Right atrium auricular region (tissue), 2 donors: Measurements from ENCODE around the gene PDIA6. TPM values are rescaled to one million over a fixed set of nuclear protein-coding genes. Genes with fewer than 3 reads are reported as not detected.

ENCODE experiments used
- DNase-seq: peaks from one replicate; pipeline ENCODE4 v3.0.0-alpha.2; 2019; ENCODE audit warnings: low spot score
- H3K27ac ChIP-seq, 2 donors: fragments of 200-600 bp; sonication (generic); 1 replicate in 1 of 2; 2 replicates in 1 of 2; pipeline ENCODE4 v1.5.1; 2016 to 2019
- H3K27me3 ChIP-seq, 2 donors: fragments of 200-600 bp; sonication (generic); one replicate each; pipeline versions ENCODE4 v1.5.1 to v1.6.0; 2017 to 2019
- H3K36me3 ChIP-seq: fragments of 200-600 bp; sonication (generic); one replicate; pipeline ENCODE4 v1.5.1; 2016
- H3K4me1 ChIP-seq, 2 donors: fragments of 200-600 bp; sonication (generic); one replicate each; pipeline versions ENCODE4 v1.5.1 to v1.6.0; 2017 to 2019
- H3K4me3 ChIP-seq, 2 donors: fragments of 200-600 bp; sonication (generic); 1 replicate in 1 of 2; 2 replicates in 1 of 2; pipeline ENCODE4 v1.5.1; 2017 to 2019; ENCODE audit warnings: mild to moderate bottlenecking in 1 of 2, moderate library complexity in 1 of 2
- H3K9me3 ChIP-seq, 2 donors: fragments of 200-600 bp; sonication (generic); one replicate each; pipeline ENCODE4 v1.5.1; 2019
- total RNA-seq, 2 donors: library from RNA; depleted of rRNA; stranded (reverse); fragments of >200 nt; gene quantifications; one replicate each; pipeline ENCODE4 v1.1.0, GENCODE V29; 2016
- TF ChIP-seq, protein P1 (sequence below), 2 donors: fragments of 200-600 bp; sonication (generic); IDR thresholded peaks; one replicate each; pipeline ENCODE4 v1.5.1; 2019; ENCODE audit warnings: antibody characterized with exemption in 2 of 2

The PDIA6 gene
- total RNA-seq, 2 donors from 2014 or later: 89.0 to 94.4 TPM

DNA sequence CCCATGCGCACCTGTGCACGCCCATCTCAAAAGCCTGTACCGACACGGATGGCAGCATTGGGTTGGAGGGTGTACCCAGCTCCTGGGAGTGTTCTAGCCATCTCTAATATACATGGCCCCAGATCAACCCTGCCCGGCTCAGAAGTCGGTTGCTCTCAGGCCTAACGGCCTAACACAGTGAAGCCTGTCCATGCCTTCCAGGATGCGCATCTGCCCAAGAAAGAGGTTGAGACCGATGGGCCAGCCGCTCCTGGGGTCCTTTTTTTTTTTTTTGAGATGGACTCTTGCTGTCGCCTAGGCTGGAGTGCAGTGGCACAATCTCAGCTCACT, 32.1 kb downstream of the PDIA6 start:
- TF ChIP-seq, protein P1, sequence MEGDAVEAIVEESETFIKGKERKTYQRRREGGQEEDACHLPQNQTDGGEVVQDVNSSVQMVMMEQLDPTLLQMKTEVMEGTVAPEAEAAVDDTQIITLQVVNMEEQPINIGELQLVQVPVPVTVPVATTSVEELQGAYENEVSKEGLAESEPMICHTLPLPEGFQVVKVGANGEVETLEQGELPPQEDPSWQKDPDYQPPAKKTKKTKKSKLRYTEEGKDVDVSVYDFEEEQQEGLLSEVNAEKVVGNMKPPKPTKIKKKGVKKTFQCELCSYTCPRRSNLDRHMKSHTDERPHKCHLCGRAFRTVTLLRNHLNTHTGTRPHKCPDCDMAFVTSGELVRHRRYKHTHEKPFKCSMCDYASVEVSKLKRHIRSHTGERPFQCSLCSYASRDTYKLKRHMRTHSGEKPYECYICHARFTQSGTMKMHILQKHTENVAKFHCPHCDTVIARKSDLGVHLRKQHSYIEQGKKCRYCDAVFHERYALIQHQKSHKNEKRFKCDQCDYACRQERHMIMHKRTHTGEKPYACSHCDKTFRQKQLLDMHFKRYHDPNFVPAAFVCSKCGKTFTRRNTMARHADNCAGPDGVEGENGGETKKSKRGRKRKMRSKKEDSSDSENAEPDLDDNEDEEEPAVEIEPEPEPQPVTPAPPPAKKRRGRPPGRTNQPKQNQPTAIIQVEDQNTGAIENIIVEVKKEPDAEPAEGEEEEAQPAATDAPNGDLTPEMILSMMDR (IDR thresholded peaks at IDR 0.05): no peak
- Histone ChIP-seq H3K36me3 (peaks cover 66% of the 10 kb centered on the region), H3K4me1 (no peaks in the 10 kb centered on the region), H3K27ac (no peak overlapping the region), H3K4me3 (no peak overlapping the region), H3K9me3 (no peaks in the 10 kb centered on the region), H3K27me3 (no peaks in the 10 kb centered on the region)
- DNase-seq: no peak

GRCh38 chr2:10779776-10780490, 32.7 kb downstream of the PDIA6 start:
- Histone ChIP-seq H3K36me3 (peaks cover 61% of the 10 kb centered on the region), H3K4me1 (peaks cover 0 to 3% of the 10 kb centered on the region in 2 donors), H3K4me3 (no peak overlapping the region), H3K27ac (no peak overlapping the region), H3K9me3 (no peaks in the 10 kb centered on the region), H3K27me3 (no peaks in the 10 kb centered on the region)
- DNase-seq: no peak
- TF ChIP-seq, protein P1 (IDR thresholded peaks at IDR 0.05): no peak

DNA sequence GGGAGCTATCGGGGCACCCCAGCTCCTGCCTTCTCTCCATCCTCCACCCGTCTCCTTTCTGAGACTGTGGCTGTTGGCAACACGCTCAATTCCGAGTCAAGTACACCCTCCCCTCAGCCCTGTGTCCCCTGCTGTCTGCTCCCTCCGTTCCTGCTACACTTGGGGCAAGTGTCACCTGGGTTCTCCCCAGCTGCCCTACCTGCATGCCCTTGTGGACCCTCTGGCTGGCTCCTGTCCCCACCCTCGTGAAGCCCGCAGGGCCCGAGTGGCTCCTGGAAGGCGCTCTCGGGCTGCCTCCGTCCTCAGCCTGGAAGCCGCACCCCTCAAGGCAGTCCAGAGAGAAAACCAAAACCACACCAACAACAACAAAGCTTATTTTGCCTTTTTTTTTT, 33.9 kb downstream of the PDIA6 start:
- peaks cover 49% of the 10 kb centered on the region for H3K36me3 ChIP-seq
- H3K27ac ChIP-seq: no peak overlapping the region
- H3K9me3 ChIP-seq: no peaks in the 10 kb centered on the region
- H3K27me3 ChIP-seq: no peaks in the 10 kb centered on the region
- H3K4me1 ChIP-seq: peaks cover 0 to 16% of the 10 kb centered on the region in 2 donors
- no peak overlapping the region for H3K4me3 ChIP-seq
- DNase-seq: no peak
- TF ChIP-seq, protein P1 (IDR thresholded peaks at IDR 0.05): no peak

- TF ChIP-seq, protein P1 (IDR thresholded peaks at IDR 0.05): no peak
These were observed 34.5 kb downstream of the PDIA6 start for GRCh38 chr2:10777842-10778723.

DNA sequence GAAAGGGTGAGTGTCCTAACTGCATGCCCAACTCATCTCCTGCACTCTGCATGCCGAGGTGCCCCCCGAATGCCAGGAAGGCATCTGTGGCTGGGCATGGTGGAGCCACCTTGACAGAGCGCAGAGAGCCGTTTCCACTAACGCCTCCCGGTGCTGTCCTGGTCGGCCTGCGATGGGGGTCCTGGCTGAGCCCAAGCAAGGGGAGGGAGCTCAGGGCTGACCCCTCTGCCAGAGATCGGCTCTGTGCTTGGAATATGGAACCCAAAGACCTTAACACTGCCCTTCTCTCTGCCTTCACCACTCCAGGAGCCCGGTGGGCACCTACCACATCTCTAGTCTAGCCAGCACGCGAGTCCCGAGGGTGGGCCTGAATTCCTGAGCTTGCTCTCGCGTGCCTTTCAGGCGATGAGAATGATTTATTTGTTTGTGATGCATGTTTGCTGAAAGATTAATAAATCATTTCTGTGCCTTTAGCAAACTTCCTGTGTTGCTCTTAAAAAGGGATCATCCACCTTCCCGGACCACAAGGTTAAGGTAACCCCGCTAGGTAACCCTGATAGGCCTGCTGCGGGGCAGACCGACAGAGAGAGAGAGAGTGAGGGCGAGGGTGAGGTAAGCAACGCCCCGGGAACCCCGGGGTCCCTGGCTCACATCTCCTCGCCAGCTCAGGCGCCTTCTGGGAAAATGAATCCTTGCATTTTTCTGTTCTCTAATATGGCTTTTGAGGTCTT, 35.3 kb downstream of the PDIA6 start:
- no peak for DNase-seq
- H3K4me1 ChIP-seq: peaks cover 0 to 17% of the 10 kb centered on the region in 2 donors
- H3K9me3 ChIP-seq: no peaks in the 10 kb centered on the region
- H3K4me3 ChIP-seq: no peak overlapping the region
- TF ChIP-seq, protein P1 (IDR thresholded peaks at IDR 0.05): no peak
- peaks cover 36% of the 10 kb centered on the region for H3K36me3 ChIP-seq
- no peak overlapping the region for H3K27ac ChIP-seq
- no peaks in the 10 kb centered on the region for H3K27me3 ChIP-seq

More at GRCh38 chr2:10777842-10778723, 34.5 kb downstream of the PDIA6 start:
- no peak overlapping the region for H3K27ac ChIP-seq
- no peak for DNase-seq
- peaks cover 0 to 17% of the 10 kb centered on the region in 2 donors for H3K4me1 ChIP-seq
- no peaks in the 10 kb centered on the region for H3K27me3 ChIP-seq
- no peak overlapping the region for H3K4me3 ChIP-seq
- H3K36me3 ChIP-seq: peaks cover 43% of the 10 kb centered on the region
- no peaks in the 10 kb centered on the region for H3K9me3 ChIP-seq
